Measurements from ENCODE around the gene COMMD2. TPM values are rescaled to one million over a fixed set of nuclear protein-coding genes. Genes with fewer than 3 reads are reported as not detected.

The COMMD2 gene
- total and polyA plus RNA-seq, 12 donors = 4.4 to 48.8 (median 27.8) TPM

DNA sequence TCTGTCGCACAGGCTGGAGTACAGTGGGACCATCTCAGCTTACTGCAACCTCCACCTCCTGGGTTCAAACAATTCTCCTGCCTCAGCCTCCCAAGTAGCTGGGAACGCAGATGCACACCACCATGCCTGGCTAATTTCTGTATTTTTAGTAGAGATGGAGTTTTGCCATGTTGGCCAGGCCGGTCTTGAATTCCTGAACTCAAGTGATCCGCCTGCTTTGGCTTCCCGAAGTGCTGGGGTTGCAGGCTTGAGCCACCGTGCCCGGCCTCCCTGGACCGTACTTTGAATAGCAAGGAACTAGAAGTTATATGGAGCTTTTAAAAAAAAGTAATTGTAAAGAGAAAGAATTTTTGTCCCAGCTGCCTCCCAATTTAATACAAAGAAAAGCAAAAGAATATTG is 48.4 kb upstream of the COMMD2 start:
- no peak overlapping the region for H3K4me3 ChIP-seq
- no peak for DNase-seq
- H3K36me3 ChIP-seq (replicated peaks in 1 of 2) = no peaks in the 10 kb centered on the region
- H3K27ac ChIP-seq = no peak overlapping the region
- H3K4me1 ChIP-seq (replicated peaks in 1 of 2) = no peaks in the 10 kb centered on the region
- intact Hi-C loops (cut with DNase I) = no loop called here
- TF ChIP-seq, protein P1, sequence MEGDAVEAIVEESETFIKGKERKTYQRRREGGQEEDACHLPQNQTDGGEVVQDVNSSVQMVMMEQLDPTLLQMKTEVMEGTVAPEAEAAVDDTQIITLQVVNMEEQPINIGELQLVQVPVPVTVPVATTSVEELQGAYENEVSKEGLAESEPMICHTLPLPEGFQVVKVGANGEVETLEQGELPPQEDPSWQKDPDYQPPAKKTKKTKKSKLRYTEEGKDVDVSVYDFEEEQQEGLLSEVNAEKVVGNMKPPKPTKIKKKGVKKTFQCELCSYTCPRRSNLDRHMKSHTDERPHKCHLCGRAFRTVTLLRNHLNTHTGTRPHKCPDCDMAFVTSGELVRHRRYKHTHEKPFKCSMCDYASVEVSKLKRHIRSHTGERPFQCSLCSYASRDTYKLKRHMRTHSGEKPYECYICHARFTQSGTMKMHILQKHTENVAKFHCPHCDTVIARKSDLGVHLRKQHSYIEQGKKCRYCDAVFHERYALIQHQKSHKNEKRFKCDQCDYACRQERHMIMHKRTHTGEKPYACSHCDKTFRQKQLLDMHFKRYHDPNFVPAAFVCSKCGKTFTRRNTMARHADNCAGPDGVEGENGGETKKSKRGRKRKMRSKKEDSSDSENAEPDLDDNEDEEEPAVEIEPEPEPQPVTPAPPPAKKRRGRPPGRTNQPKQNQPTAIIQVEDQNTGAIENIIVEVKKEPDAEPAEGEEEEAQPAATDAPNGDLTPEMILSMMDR (IDR thresholded peaks at IDR 0.05) = no peak
- TF ChIP-seq POLR2A (IDR thresholded peaks at IDR 0.05) = no peak
- no peaks in the 10 kb centered on the region for H3K27me3 ChIP-seq
- WGBS, 4 donors = 86 to 94% (median 89%) methylated on average over 8 of the region's 8 CpGs
- no peaks in the 10 kb centered on the region for H3K9me3 ChIP-seq (replicated peaks in 1 of 3)

DNA sequence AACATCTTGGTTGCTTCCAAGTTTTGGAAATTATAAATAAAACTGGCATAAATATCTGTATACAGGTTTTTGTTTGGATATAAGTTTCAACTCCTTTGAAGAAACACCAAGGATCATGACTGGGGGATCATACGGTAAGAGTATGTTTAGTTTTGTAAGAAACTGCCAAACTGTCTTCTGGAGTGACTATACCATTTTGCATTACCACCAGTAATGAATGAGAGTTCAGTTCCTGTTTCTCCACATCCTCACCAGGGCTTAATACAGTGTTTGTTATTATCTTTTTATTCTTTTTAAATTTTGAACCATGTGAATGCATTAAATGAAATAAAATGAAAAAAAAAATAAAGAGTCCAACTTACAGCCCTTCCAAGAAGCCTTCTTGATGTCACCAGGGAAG is 43.7 kb upstream of the COMMD2 start:
- H3K4me3 ChIP-seq = no peak overlapping the region
- no peaks in the 10 kb centered on the region for H3K4me1 ChIP-seq (replicated peaks in 1 of 2)
- no peak for DNase-seq
- no peaks in the 10 kb centered on the region for H3K36me3 ChIP-seq (replicated peaks in 1 of 2)
- H3K27me3 ChIP-seq = no peaks in the 10 kb centered on the region
- intact Hi-C loops (cut with DNase I) = no loop called here
- WGBS, 4 donors = 70 to 88% (median 84%) methylated on average over 1 of the region's 1 CpG
- no peaks in the 10 kb centered on the region for H3K9me3 ChIP-seq (replicated peaks in 1 of 3)
- TF ChIP-seq, protein P1 (IDR thresholded peaks at IDR 0.05) = no peak
- TF ChIP-seq POLR2A (IDR thresholded peaks at IDR 0.05) = no peak
- no peak overlapping the region for H3K27ac ChIP-seq

DNA sequence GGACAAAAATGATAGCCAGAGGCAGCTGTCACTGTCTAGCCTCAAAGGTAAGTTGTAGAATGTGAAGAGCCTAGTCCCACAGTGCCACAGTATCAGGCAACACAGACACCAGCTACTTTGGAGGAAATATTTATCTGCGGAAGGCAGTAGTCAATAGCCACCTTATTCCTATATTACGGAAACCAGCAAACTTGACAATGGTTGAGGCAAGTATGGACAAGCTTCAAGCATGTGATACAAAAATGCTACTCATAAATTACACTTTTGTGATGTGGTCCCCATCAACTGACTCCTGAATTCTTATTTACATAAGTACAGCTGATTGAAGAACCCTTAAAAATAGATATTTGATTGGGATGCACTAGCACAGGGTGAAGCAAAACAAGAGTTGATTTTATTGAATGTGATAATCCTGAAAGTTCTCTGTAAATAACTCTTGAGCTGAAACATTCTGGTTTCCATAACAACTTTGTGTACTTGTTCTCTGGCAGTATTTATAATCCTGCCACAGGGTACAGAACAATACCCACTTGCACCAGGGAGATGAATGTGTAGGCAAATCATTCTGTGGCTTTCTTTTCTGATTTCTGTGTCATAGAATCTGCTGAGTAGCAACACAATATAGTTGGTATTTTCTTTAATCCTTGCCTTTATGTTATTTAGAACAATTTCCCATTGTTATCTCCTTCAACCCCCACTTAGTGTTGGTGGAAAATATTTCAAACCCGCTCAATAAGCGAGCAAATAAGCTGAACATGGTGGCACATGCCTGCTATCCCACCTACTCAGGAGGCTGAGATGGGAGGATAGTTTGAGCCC is 40.4 kb upstream of the COMMD2 start, which contains the start of gene ANKUB1:
Gene ANKUB1, minus strand, starts transcription at position 103 of the 819 bp plus-strand sequence. CDS start 188 bp downstream, outside the sequence.
- H3K27ac ChIP-seq = no peak within 1 kb of the TSS
- intact Hi-C loops (cut with DNase I) = no loop called here
- 85 to 98% (median 89%) methylated on average over 4 of the region's 4 CpGs for WGBS, 4 donors
- DNase-seq = no peak
- TF ChIP-seq POLR2A (IDR thresholded peaks at IDR 0.05) = no peak
- TF ChIP-seq, protein P1 (IDR thresholded peaks at IDR 0.05) = no peak
- peaks cover 8% of the 10 kb centered on the region for H3K27me3 ChIP-seq
- no peaks in the 10 kb centered on the region for H3K36me3 ChIP-seq (replicated peaks in 1 of 2)
- H3K4me1 ChIP-seq (replicated peaks in 1 of 2) = no peaks in the 10 kb centered on the region
- H3K9me3 ChIP-seq (replicated peaks in 1 of 3) = no peaks in the 10 kb centered on the region
- no peak within 1 kb of the TSS for H3K4me3 ChIP-seq

DNA sequence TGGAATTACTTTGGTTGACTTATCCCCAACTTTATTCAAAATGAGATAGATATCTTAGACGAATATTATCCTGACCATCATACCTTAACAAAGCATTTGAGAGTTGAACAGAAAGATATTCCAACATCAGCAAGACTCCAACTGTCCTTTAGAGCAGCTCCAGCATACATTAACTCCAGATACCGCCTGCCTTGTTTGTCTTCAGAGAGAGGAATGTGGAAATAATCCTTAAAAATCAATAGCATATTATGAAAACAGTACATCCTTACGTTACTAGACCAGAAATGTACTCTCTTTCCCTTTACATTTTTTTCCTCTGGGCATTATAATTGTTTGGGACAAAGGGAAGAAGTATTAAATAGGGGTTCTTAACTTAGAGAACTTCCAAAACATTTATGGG is 38.4 kb upstream of the COMMD2 start:
- Histone ChIP-seq H3K27ac (no peak overlapping the region), H3K9me3 (replicated peaks in 1 of 3) (no peaks in the 10 kb centered on the region), H3K4me3 (no peak overlapping the region), H3K36me3 (replicated peaks in 1 of 2) (no peaks in the 10 kb centered on the region), H3K4me1 (replicated peaks in 1 of 2) (no peaks in the 10 kb centered on the region), H3K27me3 (peaks cover 8% of the 10 kb centered on the region)
- intact Hi-C loops (cut with DNase I) = no loop called here
- WGBS, 4 donors = 61 to 71% (median 64%) methylated on average over 3 of the region's 3 CpGs
- no peak for DNase-seq
- TF ChIP-seq, protein P1 (IDR thresholded peaks at IDR 0.05) = no peak
- TF ChIP-seq POLR2A (IDR thresholded peaks at IDR 0.05) = no peak
